ENCODE results near the gene CNDP1. TPM values are rescaled to one million over a fixed set of nuclear protein-coding genes. Genes with fewer than 3 reads are reported as not detected.

The CNDP1 gene
- polyA plus RNA-seq, 1 of the 3 experiments (the other 2 are of a cell fraction) = not detected

GRCh38 chr18:74534981-74535649, 815 bp downstream of the CNDP1 start:
- POLR2A ChIA-PET = no interaction called here
- WGBS (ENCODE audit: low lambda C conversion rate) = 17% methylated on average over 9 of the region's 9 CpGs

GRCh38 chr18:74539289-74539688, 5.0 kb downstream of the CNDP1 start:
- 35% methylated on average over 8 of the region's 11 CpGs for WGBS (ENCODE audit: low lambda C conversion rate)
- Histone ChIP-seq H3K4me3 (ENCODE audit: low read depth in 2 of 2, low read length in 1 of 2) (no peak overlapping the region), H3K27ac (ENCODE audit: low read depth in 2 of 2, low read length in 1 of 2) (no peak overlapping the region), H3F3A (replicated peaks; ENCODE audit: insufficient read depth) (no peaks in the 10 kb centered on the region), H4K20me1 (ENCODE audit: insufficient read depth) (no peaks in the 10 kb centered on the region), H3K4me1 (ENCODE audit: control insufficient read depth in 1 of 2, insufficient read depth in 2 of 2, low read depth in 1 of 2, low read length in 1 of 2) (no peaks in the 10 kb centered on the region), H3K9me2 (no peaks in the 10 kb centered on the region), H3K9me3 (no peaks in the 10 kb centered on the region), H3K79me2 (ENCODE audit: insufficient read depth) (no peaks in the 10 kb centered on the region), H3K4me2 (no peak overlapping the region), H3K9ac (no peak overlapping the region), H3K36me3 (replicated peaks in 1 of 2; ENCODE audit: control insufficient read depth in 1 of 2, insufficient read depth in 2 of 2, low read length in 1 of 2) (no peaks in the 10 kb centered on the region), H2AFZ (ENCODE audit: low read depth) (no peak overlapping the region), H3K27me3 (ENCODE audit: insufficient read depth) (peaks cover 43% of the 10 kb centered on the region; the same call in 1 of the 2 replicates)
- DNase-seq = no peak
- POLR2A ChIA-PET = no interaction called here
- CTCF ChIA-PET = interaction anchor here (1.9 kb wide), 1 partner anchor 12 kb away, joined by 6 read pairs; no protein-coding TSS in a partner anchor
- TF ChIP-seq PBX3 (IDR thresholded peaks at IDR 0.05) (no peak), SMC3 (IDR thresholded peaks at IDR 0.05; ENCODE audit: low read depth, low read length) (no peak)

More at GRCh38 chr18:74534981-74535649, 815 bp downstream of the CNDP1 start:
- Histone ChIP-seq H3K9ac (no peak overlapping the region), H3F3A (replicated peaks; ENCODE audit: insufficient read depth) (no peaks in the 10 kb centered on the region), H3K79me2 (ENCODE audit: insufficient read depth) (no peaks in the 10 kb centered on the region), H3K4me1 (ENCODE audit: control insufficient read depth in 1 of 2, insufficient read depth in 2 of 2, low read depth in 1 of 2, low read length in 1 of 2) (no peaks in the 10 kb centered on the region; a peak in 1 of 4 replicates), H3K4me3 (ENCODE audit: low read depth in 2 of 2, low read length in 1 of 2) (no peak overlapping the region), H3K9me3 (no peaks in the 10 kb centered on the region), H4K20me1 (ENCODE audit: insufficient read depth) (no peaks in the 10 kb centered on the region), H3K27me3 (ENCODE audit: insufficient read depth) (peaks cover 20% of the 10 kb centered on the region; the same call in 1 of the 2 replicates), H3K4me2 (no peak overlapping the region), H2AFZ (ENCODE audit: low read depth) (no peak overlapping the region), H3K36me3 (replicated peaks in 1 of 2; ENCODE audit: control insufficient read depth in 1 of 2, insufficient read depth in 2 of 2, low read length in 1 of 2) (no peaks in the 10 kb centered on the region), H3K27ac (ENCODE audit: low read depth in 2 of 2, low read length in 1 of 2) (no peak overlapping the region), H3K9me2 (no peaks in the 10 kb centered on the region)
- DNase-seq = no peak
- TF ChIP-seq RXRA (IDR thresholded peaks at IDR 0.05; ENCODE audit: borderline replicate concordance, low read depth) (no peak), TAF1 (IDR thresholded peaks at IDR 0.05; ENCODE audit: borderline replicate concordance, low read depth, low read length) (no peak)
- CTCF ChIA-PET = interaction anchor here (2.2 kb wide), 1 partner anchor 17 kb away, joined by 9 read pairs; no protein-coding TSS in a partner anchor

GRCh38 chr18:74540652-74541421, 6.5 kb downstream of the CNDP1 start:
- CTCF ChIA-PET = interaction anchor here (0.9 to 2.2 kb wide), 3 partner anchors 9 to 11 kb away, joined by 3 to 16 read pairs (median 3); no protein-coding TSS in a partner anchor
- Histone ChIP-seq H3K9ac (no peak overlapping the region), H3K4me1 (ENCODE audit: control insufficient read depth in 1 of 2, insufficient read depth in 2 of 2, low read depth in 1 of 2, low read length in 1 of 2) (no peaks in the 10 kb centered on the region), H2AFZ (ENCODE audit: low read depth) (no peak overlapping the region), H3K27me3 (ENCODE audit: insufficient read depth) (peaks cover 32% of the 10 kb centered on the region; the same call in 1 of the 2 replicates), H3K79me2 (ENCODE audit: insufficient read depth) (no peaks in the 10 kb centered on the region), H3K9me3 (no peaks in the 10 kb centered on the region), H3K36me3 (replicated peaks in 1 of 2; ENCODE audit: control insufficient read depth in 1 of 2, insufficient read depth in 2 of 2, low read length in 1 of 2) (no peaks in the 10 kb centered on the region), H3K4me2 (no peak overlapping the region), H3K4me3 (ENCODE audit: low read depth in 2 of 2, low read length in 1 of 2) (no peak overlapping the region), H3K27ac (ENCODE audit: low read depth in 2 of 2, low read length in 1 of 2) (no peak overlapping the region), H3F3A (replicated peaks; ENCODE audit: insufficient read depth) (no peaks in the 10 kb centered on the region), H3K9me2 (no peaks in the 10 kb centered on the region), H4K20me1 (ENCODE audit: insufficient read depth) (no peaks in the 10 kb centered on the region)
- 20% methylated on average over 15 of the region's 20 CpGs for WGBS (ENCODE audit: low lambda C conversion rate)
- DNase-seq = no peak
- TF ChIP-seq FOSL2 (IDR thresholded peaks at IDR 0.05; ENCODE audit: borderline replicate concordance, low read depth) (no peak), PBX3 (IDR thresholded peaks at IDR 0.05) (no peak), NRF1 (IDR thresholded peaks at IDR 0.05; ENCODE audit: low read depth, low read length) (no peak)
- POLR2A ChIA-PET = no interaction called here
